ENCODE data around the gene MYO6. TPM values are rescaled to one million over a fixed set of nuclear protein-coding genes. Genes with fewer than 3 reads are reported as not detected.
"Not testable (repeated sequence)": the region's sequence is repeated elsewhere in the genome, so short reads cannot be mapped to it uniquely, and the experiment has no call there.

MYO6 gene
- total RNA-seq, 1 donor = 15.2 TPM

DNA sequence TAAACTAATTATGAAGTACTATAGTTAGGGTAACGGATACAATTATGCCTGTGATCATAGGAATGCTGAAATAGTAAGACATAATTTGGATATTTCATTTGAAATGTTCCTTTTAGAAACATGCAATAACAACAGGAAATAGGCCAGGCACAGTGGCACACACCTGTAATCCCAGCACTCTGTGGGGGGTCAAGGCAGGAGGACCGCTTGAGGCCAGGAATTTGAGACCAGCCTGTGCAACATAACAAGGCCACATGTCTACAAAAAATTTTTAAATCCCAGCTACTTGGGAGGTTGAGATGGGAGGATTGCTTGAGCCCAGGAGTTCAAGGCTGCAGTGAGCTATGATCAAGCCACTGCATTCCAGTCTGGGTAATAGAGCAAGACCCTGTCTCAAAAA is 25.7 kb upstream of the MYO6 start:
- Histone ChIP-seq H3K79me2 (ENCODE audit: insufficient read depth, low read length) (no peaks in the 10 kb centered on the region), H2AFZ (ENCODE audit: low read length) (no peak overlapping the region), H4K20me1 (ENCODE audit: insufficient read depth, low read length) (no peaks in the 10 kb centered on the region), H3K4me2 (ENCODE audit: insufficient read depth, low read length) (no peak overlapping the region), H3K27ac (ENCODE audit: low read depth, low read length) (no peak overlapping the region), H3K27me3 (ENCODE audit: insufficient read depth, low read length) (no peaks in the 10 kb centered on the region), H3K9me3 (ENCODE audit: low read depth, low read length) (no peaks in the 10 kb centered on the region), H3K4me1 (ENCODE audit: insufficient read depth, low read length) (no peaks in the 10 kb centered on the region), H3K36me3 (ENCODE audit: insufficient read depth, low read length) (no peaks in the 10 kb centered on the region), H3K4me3 (ENCODE audit: insufficient read depth, low read length) (no peak overlapping the region)
- no peak for DNase-seq (ENCODE audit: insufficient read length, low spot score, missing footprints)
- TF ChIP-seq, protein P1, sequence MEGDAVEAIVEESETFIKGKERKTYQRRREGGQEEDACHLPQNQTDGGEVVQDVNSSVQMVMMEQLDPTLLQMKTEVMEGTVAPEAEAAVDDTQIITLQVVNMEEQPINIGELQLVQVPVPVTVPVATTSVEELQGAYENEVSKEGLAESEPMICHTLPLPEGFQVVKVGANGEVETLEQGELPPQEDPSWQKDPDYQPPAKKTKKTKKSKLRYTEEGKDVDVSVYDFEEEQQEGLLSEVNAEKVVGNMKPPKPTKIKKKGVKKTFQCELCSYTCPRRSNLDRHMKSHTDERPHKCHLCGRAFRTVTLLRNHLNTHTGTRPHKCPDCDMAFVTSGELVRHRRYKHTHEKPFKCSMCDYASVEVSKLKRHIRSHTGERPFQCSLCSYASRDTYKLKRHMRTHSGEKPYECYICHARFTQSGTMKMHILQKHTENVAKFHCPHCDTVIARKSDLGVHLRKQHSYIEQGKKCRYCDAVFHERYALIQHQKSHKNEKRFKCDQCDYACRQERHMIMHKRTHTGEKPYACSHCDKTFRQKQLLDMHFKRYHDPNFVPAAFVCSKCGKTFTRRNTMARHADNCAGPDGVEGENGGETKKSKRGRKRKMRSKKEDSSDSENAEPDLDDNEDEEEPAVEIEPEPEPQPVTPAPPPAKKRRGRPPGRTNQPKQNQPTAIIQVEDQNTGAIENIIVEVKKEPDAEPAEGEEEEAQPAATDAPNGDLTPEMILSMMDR (IDR thresholded peaks at IDR 0.05; ENCODE audit: extremely low read depth, low read depth, low read length) = no peak

DNA sequence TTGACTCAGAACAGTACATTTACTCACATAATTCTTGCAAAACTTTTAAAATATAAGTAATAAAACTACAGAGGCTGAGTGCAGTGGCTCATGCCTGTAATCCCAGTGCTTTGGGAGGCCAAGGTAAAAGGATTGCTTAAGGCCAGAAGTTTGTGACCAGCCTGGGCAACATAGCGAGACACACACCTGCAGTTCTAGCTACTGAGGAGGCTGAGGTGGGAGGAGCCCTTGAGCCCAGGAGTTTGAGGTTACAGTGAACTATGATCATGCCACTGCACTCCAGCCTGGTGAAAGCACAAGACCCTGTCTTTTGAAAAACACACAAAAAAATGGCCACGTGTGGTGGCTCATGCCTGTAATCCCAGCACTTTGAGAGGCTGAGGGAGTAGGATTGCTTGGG is 21.8 kb upstream of the MYO6 start:
- no peaks in the 10 kb centered on the region for H3K36me3 ChIP-seq (ENCODE audit: insufficient read depth, low read length)
- TF ChIP-seq, protein P1 (IDR thresholded peaks at IDR 0.05; ENCODE audit: extremely low read depth, low read depth, low read length) = no peak
- H3K4me1 ChIP-seq (ENCODE audit: insufficient read depth, low read length) = no peaks in the 10 kb centered on the region
- H3K79me2 ChIP-seq (ENCODE audit: insufficient read depth, low read length) = no peaks in the 10 kb centered on the region
- H3K27me3 ChIP-seq (ENCODE audit: insufficient read depth, low read length) = no peaks in the 10 kb centered on the region
- H3K9me3 ChIP-seq (ENCODE audit: low read depth, low read length) = no peaks in the 10 kb centered on the region
- no peak overlapping the region for H3K27ac ChIP-seq (ENCODE audit: low read depth, low read length)
- no peaks in the 10 kb centered on the region for H4K20me1 ChIP-seq (ENCODE audit: insufficient read depth, low read length)
- DNase-seq (ENCODE audit: insufficient read length, low spot score, missing footprints) = no peak
- no peak overlapping the region for H3K4me2 ChIP-seq (ENCODE audit: insufficient read depth, low read length)
- no peak overlapping the region for H3K4me3 ChIP-seq (ENCODE audit: insufficient read depth, low read length)
- no peak overlapping the region for H2AFZ ChIP-seq (ENCODE audit: low read length)

DNA sequence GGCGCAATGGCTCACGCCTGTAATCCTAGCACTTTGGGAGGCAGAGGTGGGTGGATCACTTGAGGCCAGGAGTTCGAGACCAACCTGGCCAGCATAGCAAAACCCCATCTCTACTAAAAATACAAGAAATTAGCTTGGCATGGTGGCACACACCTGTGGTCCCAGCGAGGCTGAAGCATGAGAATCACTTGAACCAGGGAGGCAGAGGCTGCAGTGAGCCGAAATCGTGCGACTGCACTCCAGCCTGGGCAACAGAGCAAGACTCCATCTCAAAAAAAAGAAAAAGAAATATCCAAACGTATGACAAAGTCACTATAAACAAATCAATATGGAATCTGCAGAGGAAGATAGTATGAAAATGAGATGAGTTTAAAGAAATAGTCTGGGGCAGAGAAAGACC is 18.0 kb upstream of the MYO6 start:
- not testable (repeated sequence) for DNase-seq (ENCODE audit: insufficient read length, low spot score, missing footprints); H4K20me1 ChIP-seq (ENCODE audit: insufficient read depth, low read length); H3K9me3 ChIP-seq (ENCODE audit: low read depth, low read length); H3K4me2 ChIP-seq (ENCODE audit: insufficient read depth, low read length); H3K4me3 ChIP-seq (ENCODE audit: insufficient read depth, low read length); H3K79me2 ChIP-seq (ENCODE audit: insufficient read depth, low read length); H3K36me3 ChIP-seq (ENCODE audit: insufficient read depth, low read length); H3K27ac ChIP-seq (ENCODE audit: low read depth, low read length); H3K4me1 ChIP-seq (ENCODE audit: insufficient read depth, low read length); H2AFZ ChIP-seq (ENCODE audit: low read length); H3K27me3 ChIP-seq (ENCODE audit: insufficient read depth, low read length)

DNA sequence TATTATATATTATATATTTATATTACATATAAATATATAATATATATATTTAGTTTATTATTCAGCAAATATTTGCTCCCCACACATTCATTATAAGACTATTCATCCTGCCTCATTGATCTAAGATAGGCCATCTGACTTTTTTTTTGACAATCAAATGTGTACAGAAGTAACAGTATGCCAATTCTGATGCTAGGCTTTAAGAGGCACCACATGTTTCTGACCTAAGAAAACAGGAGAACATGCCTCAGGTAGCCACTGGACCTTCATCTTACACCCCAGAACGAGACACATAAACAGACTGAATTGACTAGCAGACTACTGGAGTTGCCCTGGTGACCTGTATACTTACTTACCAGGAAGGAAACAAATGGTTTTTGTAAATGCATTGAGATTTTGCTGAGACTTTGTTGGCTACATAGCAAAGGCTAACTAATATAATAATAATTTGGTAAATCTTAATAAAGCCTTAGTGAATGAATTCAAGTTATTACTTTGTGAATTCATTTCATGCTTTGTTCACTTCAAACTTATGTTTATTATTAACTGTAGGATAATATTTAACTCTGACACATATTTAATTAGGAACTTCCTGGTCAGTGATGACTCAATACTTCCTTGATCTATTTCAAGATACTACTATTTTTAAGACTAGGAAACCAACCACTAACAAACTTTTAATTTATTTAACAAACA is 13.4 kb upstream of the MYO6 start:
- no peak overlapping the region for H3K4me2 ChIP-seq (ENCODE audit: insufficient read depth, low read length)
- no peak overlapping the region for H3K4me3 ChIP-seq (ENCODE audit: insufficient read depth, low read length)
- no peaks in the 10 kb centered on the region for H3K79me2 ChIP-seq (ENCODE audit: insufficient read depth, low read length)

More for the DNA sequence above, 13.4 kb upstream of the MYO6 start:
- Histone ChIP-seq H3K9me3 (ENCODE audit: low read depth, low read length) (no peaks in the 10 kb centered on the region), H2AFZ (ENCODE audit: low read length) (peak overlapping the region; percentile 67), H4K20me1 (ENCODE audit: insufficient read depth, low read length) (no peaks in the 10 kb centered on the region), H3K4me1 (ENCODE audit: insufficient read depth, low read length) (peaks cover 3% of the 10 kb centered on the region), H3K27ac (ENCODE audit: low read depth, low read length) (no peak overlapping the region), H3K27me3 (ENCODE audit: insufficient read depth, low read length) (no peaks in the 10 kb centered on the region), H3K36me3 (ENCODE audit: insufficient read depth, low read length) (no peaks in the 10 kb centered on the region)
- TF ChIP-seq, protein P1 (IDR thresholded peaks at IDR 0.05; ENCODE audit: extremely low read depth, low read depth, low read length) = no peak
- DNase-seq (ENCODE audit: insufficient read length, low spot score, missing footprints) = peak; percentile 47

Measured in osteoblast (primary cell).